Neuronal stem cell (in vitro differentiated cells): ENCODE measurements around the gene NFKBIB.

ENCODE experiments used
- DNase-seq: peaks from one replicate; pipeline ENCODE4 v3.0.0-alpha.2; 2013; ENCODE audit warnings: low spot score
- H2AFZ ChIP-seq: one replicate; pipeline ENCODE4 v1.6.1; 2013; ENCODE audit warnings: mild to moderate bottlenecking, low read length, inconsistent platforms
- H2AK5ac ChIP-seq: 2 replicates; pipeline ENCODE4 v1.6.1; 2013; ENCODE audit warnings: low read depth, mild to moderate bottlenecking, inconsistent platforms, low read length, moderate library complexity, mixed read lengths
- H2BK120ac ChIP-seq: 2 replicates; pipeline ENCODE4 v1.6.1; 2013; ENCODE audit warnings: low read depth, mild to moderate bottlenecking, inconsistent platforms, low read length, moderate library complexity, mixed read lengths
- H2BK12ac ChIP-seq: one replicate; pipeline ENCODE4 v1.6.1; 2013; ENCODE audit warnings: low read length, inconsistent platforms
- H2BK15ac ChIP-seq: 2 replicates; pipeline ENCODE4 v1.6.1; 2013; ENCODE audit warnings: mild to moderate bottlenecking, low read length, inconsistent platforms, mixed read lengths
- H2BK5ac ChIP-seq: one replicate; pipeline ENCODE4 v1.6.1; 2013; ENCODE audit warnings: inconsistent platforms, mild to moderate bottlenecking, low read length, moderate library complexity
- H3K14ac ChIP-seq: one replicate; pipeline ENCODE4 v1.6.1; 2013; ENCODE audit warnings: low read length, inconsistent platforms
- H3K18ac ChIP-seq: 2 replicates; pipeline ENCODE4 v1.6.1; 2013; ENCODE audit warnings: low read length, inconsistent platforms
- H3K23ac ChIP-seq: 2 replicates; pipeline ENCODE4 v1.6.1; 2013; ENCODE audit warnings: low read depth, mild to moderate bottlenecking, mixed read lengths, low read length, inconsistent platforms; ENCODE audit not compliant: poor library complexity
- H3K27ac ChIP-seq: replicated peaks from 3 replicates; pipeline ENCODE4 v1.5.1; 2013; ENCODE audit warnings: low read length, inconsistent platforms
- H3K27me3 ChIP-seq, 3 experiments: 2 replicates each; pipeline ENCODE4 v1.6.1; 2013; ENCODE audit warnings: low read length in 3 of 3, mild to moderate bottlenecking in 2 of 3, inconsistent platforms in 1 of 3, low read depth in 1 of 3, mixed read lengths in 1 of 3, moderate library complexity in 1 of 3; ENCODE audit not compliant: control insufficient read depth in 3 of 3, insufficient read depth in 3 of 3
- H3K36me3 ChIP-seq, 2 donors: replicated peaks in 1 of 2; 2 replicates each; pipeline ENCODE4 v1.6.1; 2013; ENCODE audit warnings: low read length in 2 of 2; ENCODE audit not compliant: control insufficient read depth in 2 of 2, insufficient read depth in 2 of 2
- H3K4ac ChIP-seq: 2 replicates; pipeline ENCODE4 v1.6.1; 2013; ENCODE audit warnings: inconsistent platforms, mild to moderate bottlenecking, low read length, moderate library complexity
- H3K4me1 ChIP-seq, 2 donors: 1 replicate in 1 of 2; 2 replicates in 1 of 2; pipeline ENCODE4 v1.6.1; 2013; ENCODE audit warnings: low read length in 2 of 2, low read depth in 1 of 2; ENCODE audit not compliant: control insufficient read depth in 2 of 2, insufficient read depth in 1 of 2
- H3K4me2 ChIP-seq: one replicate; pipeline ENCODE4 v1.6.1; 2013; ENCODE audit warnings: mild to moderate bottlenecking, low read length, inconsistent platforms; ENCODE audit not compliant: insufficient read depth, poor library complexity, severe bottlenecking
- H3K4me3 ChIP-seq, 2 donors: 2 replicates each; pipeline ENCODE4 v1.5.1; 2013; ENCODE audit warnings: low read length in 2 of 2, mild to moderate bottlenecking in 2 of 2, inconsistent platforms in 1 of 2, moderate library complexity in 1 of 2
- H3K79me1 ChIP-seq: one replicate; pipeline ENCODE4 v1.6.1; 2013; ENCODE audit warnings: low read depth, mild to moderate bottlenecking, inconsistent platforms, low read length, moderate library complexity
- H3K9ac ChIP-seq: one replicate; pipeline ENCODE4 v1.6.1; 2013; ENCODE audit warnings: mild to moderate bottlenecking, low read depth, low read length, inconsistent platforms; ENCODE audit not compliant: poor library complexity
- H3K9me3 ChIP-seq, 2 donors: replicated peaks in 1 of 2; 2 replicates each; pipeline versions ENCODE3 to v1.6.1; 2013; ENCODE audit warnings: low read length in 2 of 2, mild to moderate bottlenecking in 2 of 2, inconsistent platforms in 1 of 2, low read depth in 1 of 2, mixed read lengths in 1 of 2, moderate library complexity in 1 of 2; ENCODE audit not compliant: control insufficient read depth in 2 of 2, insufficient read depth in 1 of 2
- H4K8ac ChIP-seq: one replicate; pipeline ENCODE4 v1.6.1; 2013; ENCODE audit warnings: low read depth, mild to moderate bottlenecking, inconsistent platforms, low read length, moderate library complexity
- H4K91ac ChIP-seq: one replicate; pipeline ENCODE4 v1.6.1; 2013; ENCODE audit warnings: low read length, low read depth, mild to moderate bottlenecking, inconsistent platforms; ENCODE audit not compliant: poor library complexity
- WGBS, 2 donors: extraction: QIAGEN DNeasy Blood & Tissue Kit; methylation state at CpG; one replicate each; pipeline ENCODE4 v1.1.7; 2013; ENCODE audit warnings: missing lambda C conversion rate in 2 of 2, mixed read lengths in 1 of 2; ENCODE audit not compliant: insufficient read length in 2 of 2, insufficient replicate concordance in 1 of 2; ENCODE audit errors: extremely low coverage in 2 of 2; 5-methylcytosine and 5-hydroxymethylcytosine counted together

The NFKBIB gene

GRCh38 chr19:38877781-38878574, 21.8 kb upstream of the NFKBIB start, which contains the start of gene RINL:
TSS of gene RINL (minus strand) at chr19:38878275. CDS start at chr19:38876742, 1,533 bp downstream.
- Histone ChIP-seq H3K14ac (peak within 1 kb of the TSS; percentile 17), H3K79me1 (no peaks in the 10 kb centered on the region), H2AK5ac (peak within 1 kb of the TSS; percentile 77), H3K4me1 (peaks cover 8 to 15% of the 10 kb centered on the region in 2 donors), H3K27ac (no peak within 1 kb of the TSS), H3K18ac (peak within 1 kb of the TSS; percentile 63), H2BK120ac (peak within 1 kb of the TSS; percentile 57), H2BK5ac (peak within 1 kb of the TSS; percentile 93), H4K91ac (no peak within 1 kb of the TSS), H3K36me3 (no peaks in the 10 kb centered on the region), H2BK12ac (peak within 1 kb of the TSS; percentile 25), H3K4me3 (no peak within 1 kb of the TSS), H2BK15ac (peak within 1 kb of the TSS; percentile 60), H3K9ac (peak within 1 kb of the TSS; percentile 78), H3K9me3 (no peaks in the 10 kb centered on the region), H3K27me3 (no peaks in the 10 kb centered on the region), H3K4ac (no peak within 1 kb of the TSS), H4K8ac (no peak within 1 kb of the TSS), H3K4me2 (no peak within 1 kb of the TSS), H3K23ac (peak within 1 kb of the TSS; percentile 61), H2AFZ (peak within 1 kb of the TSS; percentile 39)
- DNase-seq, result no peak
- WGBS, 2 donors, result no CpG with 5 or more reads among the region's 11 CpGs

DNA sequence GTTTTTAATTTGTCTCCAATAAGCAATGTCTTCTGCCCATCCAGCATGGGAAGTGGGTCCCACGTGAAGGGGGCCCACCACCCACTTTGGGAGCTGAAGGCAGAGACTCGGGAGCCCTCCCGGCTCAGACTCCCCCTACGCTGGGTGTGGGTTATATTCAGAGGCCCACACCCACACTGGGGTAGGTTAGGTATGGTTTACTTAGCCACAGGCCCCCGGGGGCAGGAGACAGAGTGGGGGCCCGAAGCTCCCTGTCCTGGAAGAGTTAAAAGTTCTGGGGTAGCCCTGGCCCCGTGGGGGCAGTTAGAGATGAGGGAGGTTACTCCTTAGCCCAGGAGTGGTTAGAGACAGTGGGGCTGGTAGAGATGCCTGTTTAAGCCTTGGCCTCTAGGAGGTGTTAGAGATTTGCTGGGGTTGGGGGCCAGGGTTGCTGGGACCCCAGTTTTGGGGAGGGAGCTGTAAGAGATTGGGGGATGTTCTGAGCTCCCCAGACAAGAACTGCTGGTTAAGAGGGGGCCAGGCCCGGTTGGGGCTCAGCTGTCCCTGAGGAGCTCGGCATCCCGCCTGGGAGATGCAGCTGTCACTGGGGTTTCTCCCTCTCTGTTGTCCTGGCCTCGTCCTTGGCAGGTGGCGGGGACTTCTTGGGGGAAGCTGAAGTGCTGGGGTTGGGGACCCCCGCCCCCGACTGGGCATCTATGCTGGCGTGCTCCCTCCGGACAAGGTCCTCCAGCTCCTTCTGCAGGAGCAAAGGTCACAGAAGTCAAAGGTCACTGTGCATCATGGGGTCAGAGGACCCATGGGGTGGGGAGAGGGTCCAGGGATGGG, 21.0 kb upstream of the NFKBIB start:
- no CpG with 5 or more reads among the region's 16 CpGs for WGBS, 2 donors
- no peak overlapping the region for H4K8ac ChIP-seq
- H3K4me1 ChIP-seq, result peaks cover 8 to 15% of the 10 kb centered on the region in 2 donors
- H3K4ac ChIP-seq, result no peak overlapping the region
- no peak overlapping the region for H3K4me3 ChIP-seq
- H3K27ac ChIP-seq, result no peak overlapping the region
- DNase-seq, result no peak
- no peak overlapping the region for H3K4me2 ChIP-seq
- H3K9me3 ChIP-seq, result no peaks in the 10 kb centered on the region
- H3K9ac ChIP-seq, result no peak overlapping the region
- H2BK120ac ChIP-seq, result peak overlapping the region; percentile 57
- no peaks in the 10 kb centered on the region for H3K36me3 ChIP-seq
- H2BK15ac ChIP-seq, result no peak overlapping the region
- no peak overlapping the region for H4K91ac ChIP-seq
- H3K18ac ChIP-seq, result peak overlapping the region; percentile 9
- peak overlapping the region; percentile 90 for H2AK5ac ChIP-seq
- peak overlapping the region; percentile 39 for H2AFZ ChIP-seq
- H3K14ac ChIP-seq, result peak overlapping the region; percentile 2
- H3K79me1 ChIP-seq, result no peaks in the 10 kb centered on the region
- H3K27me3 ChIP-seq, result no peaks in the 10 kb centered on the region
- H2BK5ac ChIP-seq, result no peak overlapping the region
- H2BK12ac ChIP-seq, result no peak overlapping the region
- H3K23ac ChIP-seq, result no peak overlapping the region

DNA sequence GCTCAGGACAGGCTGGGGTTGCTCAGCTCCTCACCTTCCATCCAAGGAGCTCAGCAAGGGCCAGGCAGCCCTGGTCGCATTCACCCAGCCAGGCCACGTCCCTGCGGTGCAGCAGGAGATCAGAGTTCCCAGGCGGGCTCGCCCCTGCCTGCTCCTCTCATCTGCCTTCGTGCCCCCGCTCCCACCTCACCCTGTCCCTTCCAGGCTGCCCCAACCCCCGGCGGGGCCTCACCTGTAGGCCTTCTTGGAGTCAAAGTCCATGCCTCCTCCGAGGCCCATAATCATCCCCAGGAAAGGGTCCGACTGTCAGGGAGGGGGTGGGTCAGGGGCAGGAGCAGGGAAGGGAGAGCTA, 20.4 kb upstream of the NFKBIB start:
- Histone ChIP-seq H3K4ac (no peak overlapping the region), H3K9me3 (no peaks in the 10 kb centered on the region), H3K23ac (no peak overlapping the region), H2BK5ac (no peak overlapping the region), H2BK12ac (no peak overlapping the region), H3K79me1 (no peaks in the 10 kb centered on the region), H3K9ac (no peak overlapping the region), H2AK5ac (peak overlapping the region; percentile 90), H2AFZ (no peak overlapping the region), H3K4me3 (no peak overlapping the region), H3K4me1 (peaks cover 8 to 13% of the 10 kb centered on the region in 2 donors), H4K8ac (peak overlapping the region; percentile 65), H3K27ac (no peak overlapping the region), H2BK15ac (no peak overlapping the region), H2BK120ac (peak overlapping the region; percentile 61), H3K4me2 (no peak overlapping the region), H3K14ac (peak overlapping the region; percentile 2), H3K36me3 (no peaks in the 10 kb centered on the region), H4K91ac (no peak overlapping the region), H3K18ac (no peak overlapping the region), H3K27me3 (no peaks in the 10 kb centered on the region)
- no CpG with 5 or more reads among the region's 11 CpGs for WGBS, 2 donors
- no peak for DNase-seq
